Liver (tissue), 9 donors: ENCODE measurements around the gene SDF2L1. TPM values are rescaled to one million over a fixed set of nuclear protein-coding genes. Genes with fewer than 3 reads are reported as not detected.

Experiments used
- DNase-seq: peaks from one replicate; pipeline ENCODE4 v3.0.0-alpha.2; 2017; ENCODE audit warnings: low spot score
- H3K27ac ChIP-seq, 2 donors: one replicate each; pipeline ENCODE4 v1.7.0; 2013; ENCODE audit warnings: inconsistent platforms in 2 of 2, low read length in 2 of 2, control low read depth in 1 of 2, low read depth in 1 of 2, mild to moderate bottlenecking in 1 of 2
- H3K27me3 ChIP-seq, 4 donors: one replicate each; pipeline versions ENCODE4 v1.6.1 to v1.7.0; 2013; ENCODE audit warnings: low read length in 3 of 4, inconsistent platforms in 1 of 4, mild to moderate bottlenecking in 1 of 4, moderate library complexity in 1 of 4; ENCODE audit not compliant: control insufficient read depth in 4 of 4, insufficient read depth in 4 of 4
- H3K36me3 ChIP-seq, 4 donors: one replicate each; pipeline versions ENCODE4 v1.6.1 to v1.7.0; 2013; ENCODE audit warnings: low read length in 3 of 4, mild to moderate bottlenecking in 3 of 4, low read depth in 1 of 4, moderate library complexity in 1 of 4; ENCODE audit not compliant: control insufficient read depth in 4 of 4, insufficient read depth in 3 of 4
- H3K4me1 ChIP-seq, 4 donors: one replicate each; pipeline versions ENCODE4 v1.6.1 to v1.7.0; 2013; ENCODE audit warnings: low read length in 3 of 4, mild to moderate bottlenecking in 3 of 4, moderate library complexity in 1 of 4; ENCODE audit not compliant: control insufficient read depth in 4 of 4, insufficient read depth in 4 of 4
- H3K4me3 ChIP-seq, 3 donors: one replicate each; pipeline versions ENCODE4 v1.6.1 to v1.7.0; 2013; ENCODE audit warnings: low read length in 3 of 3, control low read depth in 1 of 3, low read depth in 1 of 3, mild to moderate bottlenecking in 1 of 3
- H3K9ac ChIP-seq, 2 donors: one replicate each; pipeline ENCODE4 v1.7.0; 2013; ENCODE audit warnings: low read length in 2 of 2, mild to moderate bottlenecking in 2 of 2, moderate library complexity in 2 of 2, control low read depth in 1 of 2, low read depth in 1 of 2
- H3K9me3 ChIP-seq, 4 donors: one replicate each; pipeline versions ENCODE4 v1.6.1 to v1.7.0; 2013; ENCODE audit warnings: low read length in 3 of 4; ENCODE audit not compliant: control insufficient read depth in 4 of 4
- EGR1 ChIP-seq, 2 donors: IDR thresholded peaks; 2 replicates each; pipeline ENCODE4 v1.6.1; 2016 to 2018; ENCODE audit warnings: antibody characterized with exemption in 2 of 2, low read depth in 2 of 2
- FOXA1 ChIP-seq: IDR thresholded peaks from 2 replicates; pipeline ENCODE4 v1.6.1; 2016; ENCODE audit warnings: antibody characterized with exemption
- HNF4A ChIP-seq, 2 donors: conservative IDR thresholded peaks; 2 replicates each; pipeline ENCODE4 v1.6.1; 2016; ENCODE audit warnings: antibody characterized with exemption in 2 of 2, mild to moderate bottlenecking in 2 of 2
- HNF4G ChIP-seq: IDR thresholded peaks from 2 replicates; pipeline ENCODE4 v1.6.1; 2016; ENCODE audit warnings: antibody characterized with exemption
- NR2F2 ChIP-seq: IDR thresholded peaks from 2 replicates; pipeline ENCODE4 v1.6.1; 2016; ENCODE audit warnings: antibody characterized with exemption
- RAD21 ChIP-seq, 2 donors: IDR thresholded peaks; 2 replicates each; pipeline ENCODE4 v1.6.1; 2016; ENCODE audit warnings: antibody characterized with exemption in 2 of 2, mild to moderate bottlenecking in 2 of 2
- RXRA ChIP-seq, 2 donors: IDR thresholded peaks; 2 replicates each; pipeline ENCODE4 v1.6.1; 2017 to 2018; ENCODE audit warnings: antibody characterized with exemption in 2 of 2, mild to moderate bottlenecking in 1 of 2
- SP1 ChIP-seq: IDR thresholded peaks from 2 replicates; pipeline ENCODE4 v1.6.1; 2018; ENCODE audit warnings: antibody characterized with exemption, mild to moderate bottlenecking
- TAF1 ChIP-seq: conservative IDR thresholded peaks from 2 replicates; pipeline ENCODE4 v1.6.1; 2016; ENCODE audit warnings: antibody characterized with exemption, mild to moderate bottlenecking
- YY1 ChIP-seq: IDR thresholded peaks from 2 replicates; pipeline ENCODE4 v1.6.1; 2016; ENCODE audit warnings: antibody characterized with exemption, mild to moderate bottlenecking
- WGBS: extraction: QIAGEN DNeasy Blood & Tissue Kit; methylation state at CpG from one replicate; pipeline ENCODE4 v1.1.7; 2013; 5-methylcytosine and 5-hydroxymethylcytosine counted together
- polyA plus RNA-seq, 2 donors: library from polyadenylated mRNA; stranded (reverse) in 1 of 2; unstranded in 1 of 2; fragments of 200-250 nt in 1 of 2; fragments of >200 nt in 1 of 2; fragmentation: Nextera tagmentation in 1 of 2; extraction: Ambion mirVana in 1 of 2; gene quantifications; one replicate each; pipeline versions ENCODE4 v1.2.1 to v1.2.3, GENCODE V29; 2013 to 2015
- total RNA-seq, 2 donors: library from RNA; depleted of rRNA; stranded (reverse); fragments of >200 nt; gene quantifications; one replicate each; pipeline ENCODE4 v1.2.3, GENCODE V29; 2014
- TF ChIP-seq, protein P1 (sequence below): IDR thresholded peaks from 2 replicates; pipeline ENCODE4 v1.6.1; 2016; ENCODE audit warnings: antibody characterized with exemption
- TF ChIP-seq, protein P2 (sequence below): IDR thresholded peaks from 2 replicates; pipeline ENCODE4 v1.6.1; 2016; ENCODE audit warnings: antibody characterized with exemption, mild to moderate bottlenecking
- TF ChIP-seq, protein P3 (sequence below): IDR thresholded peaks from 2 replicates; pipeline ENCODE4 v1.6.1; 2016; ENCODE audit warnings: antibody characterized with exemption
- donor health status: healthy.
- donor health status: healthy.
- donor health status: healthy.
- donor health status: healthy.
- donor health status: healthy.

The SDF2L1 gene
- total and polyA plus RNA-seq, 4 donors, result 36.3 to 173 (median 82.9) TPM

DNA sequence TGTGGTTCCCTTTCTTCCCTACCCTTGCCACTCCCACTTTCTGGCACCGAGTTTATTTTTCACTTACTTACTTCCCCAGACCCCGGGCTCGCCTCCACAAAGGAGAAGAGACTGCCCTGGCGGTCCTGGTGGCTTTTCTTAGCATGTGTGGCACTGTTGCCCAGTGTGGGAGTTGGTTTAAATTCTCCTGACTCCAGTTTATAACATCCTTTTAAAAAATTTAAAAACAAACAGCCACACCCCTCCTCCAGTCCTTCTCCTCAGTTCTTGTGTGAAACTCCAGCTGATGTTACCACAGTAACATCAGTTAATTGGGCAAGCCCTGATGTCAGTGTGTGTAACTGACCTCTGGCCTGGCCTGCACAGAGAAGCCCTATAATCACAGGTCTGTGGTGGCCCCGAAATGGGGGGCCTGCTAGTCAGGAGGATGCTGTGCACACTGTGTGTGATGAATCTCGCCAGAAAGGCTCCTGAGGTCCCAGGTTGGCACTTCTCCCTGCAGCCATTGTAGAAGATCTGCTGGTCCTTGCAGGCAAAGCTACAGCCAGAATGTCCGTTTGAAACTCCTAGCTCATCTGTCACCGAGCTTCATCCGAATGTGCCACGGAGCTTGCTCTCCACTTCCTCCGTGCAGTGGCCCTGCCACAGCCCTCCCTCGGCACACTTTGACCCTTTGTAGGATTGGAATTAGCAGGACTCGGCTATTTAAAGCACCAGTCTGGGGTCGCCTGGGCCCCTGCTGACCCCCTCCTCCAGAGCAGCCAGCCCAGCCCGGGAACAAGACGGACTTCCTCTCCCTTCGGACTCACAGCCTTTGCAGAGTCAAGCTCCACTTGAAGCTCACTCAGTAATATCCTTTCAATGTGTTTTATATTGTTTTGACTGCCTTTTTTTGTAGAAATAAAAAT lies 19.8 kb upstream of the SDF2L1 start:
- peaks cover 0 to 19% (median 15%) of the 10 kb centered on the region in 4 donors for H3K4me1 ChIP-seq
- no peak overlapping the region for H3K9ac ChIP-seq
- DNase-seq, result no peak
- 68% methylated on average over 17 of the region's 17 CpGs for WGBS
- no peak overlapping the region for H3K27ac ChIP-seq
- no peak for TF ChIP-seq SP1
- TF ChIP-seq, protein P1, sequence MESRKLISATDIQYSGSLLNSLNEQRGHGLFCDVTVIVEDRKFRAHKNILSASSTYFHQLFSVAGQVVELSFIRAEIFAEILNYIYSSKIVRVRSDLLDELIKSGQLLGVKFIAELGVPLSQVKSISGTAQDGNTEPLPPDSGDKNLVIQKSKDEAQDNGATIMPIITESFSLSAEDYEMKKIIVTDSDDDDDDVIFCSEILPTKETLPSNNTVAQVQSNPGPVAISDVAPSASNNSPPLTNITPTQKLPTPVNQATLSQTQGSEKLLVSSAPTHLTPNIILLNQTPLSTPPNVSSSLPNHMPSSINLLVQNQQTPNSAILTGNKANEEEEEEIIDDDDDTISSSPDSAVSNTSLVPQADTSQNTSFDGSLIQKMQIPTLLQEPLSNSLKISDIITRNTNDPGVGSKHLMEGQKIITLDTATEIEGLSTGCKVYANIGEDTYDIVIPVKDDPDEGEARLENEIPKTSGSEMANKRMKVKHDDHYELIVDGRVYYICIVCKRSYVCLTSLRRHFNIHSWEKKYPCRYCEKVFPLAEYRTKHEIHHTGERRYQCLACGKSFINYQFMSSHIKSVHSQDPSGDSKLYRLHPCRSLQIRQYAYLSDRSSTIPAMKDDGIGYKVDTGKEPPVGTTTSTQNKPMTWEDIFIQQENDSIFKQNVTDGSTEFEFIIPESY, result no peak
- TF ChIP-seq FOXA1, result no peak
- no peak for TF ChIP-seq TAF1
- TF ChIP-seq HNF4G, result no peak
- TF ChIP-seq, protein P2, sequence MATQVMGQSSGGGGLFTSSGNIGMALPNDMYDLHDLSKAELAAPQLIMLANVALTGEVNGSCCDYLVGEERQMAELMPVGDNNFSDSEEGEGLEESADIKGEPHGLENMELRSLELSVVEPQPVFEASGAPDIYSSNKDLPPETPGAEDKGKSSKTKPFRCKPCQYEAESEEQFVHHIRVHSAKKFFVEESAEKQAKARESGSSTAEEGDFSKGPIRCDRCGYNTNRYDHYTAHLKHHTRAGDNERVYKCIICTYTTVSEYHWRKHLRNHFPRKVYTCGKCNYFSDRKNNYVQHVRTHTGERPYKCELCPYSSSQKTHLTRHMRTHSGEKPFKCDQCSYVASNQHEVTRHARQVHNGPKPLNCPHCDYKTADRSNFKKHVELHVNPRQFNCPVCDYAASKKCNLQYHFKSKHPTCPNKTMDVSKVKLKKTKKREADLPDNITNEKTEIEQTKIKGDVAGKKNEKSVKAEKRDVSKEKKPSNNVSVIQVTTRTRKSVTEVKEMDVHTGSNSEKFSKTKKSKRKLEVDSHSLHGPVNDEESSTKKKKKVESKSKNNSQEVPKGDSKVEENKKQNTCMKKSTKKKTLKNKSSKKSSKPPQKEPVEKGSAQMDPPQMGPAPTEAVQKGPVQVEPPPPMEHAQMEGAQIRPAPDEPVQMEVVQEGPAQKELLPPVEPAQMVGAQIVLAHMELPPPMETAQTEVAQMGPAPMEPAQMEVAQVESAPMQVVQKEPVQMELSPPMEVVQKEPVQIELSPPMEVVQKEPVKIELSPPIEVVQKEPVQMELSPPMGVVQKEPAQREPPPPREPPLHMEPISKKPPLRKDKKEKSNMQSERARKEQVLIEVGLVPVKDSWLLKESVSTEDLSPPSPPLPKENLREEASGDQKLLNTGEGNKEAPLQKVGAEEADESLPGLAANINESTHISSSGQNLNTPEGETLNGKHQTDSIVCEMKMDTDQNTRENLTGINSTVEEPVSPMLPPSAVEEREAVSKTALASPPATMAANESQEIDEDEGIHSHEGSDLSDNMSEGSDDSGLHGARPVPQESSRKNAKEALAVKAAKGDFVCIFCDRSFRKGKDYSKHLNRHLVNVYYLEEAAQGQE, result no peak
- TF ChIP-seq RAD21 (IDR thresholded peaks at IDR 0.05), result no peak
- no peak for TF ChIP-seq HNF4A (conservative IDR thresholded peaks at IDR 0.05)
- H3K4me3 ChIP-seq, result no peak overlapping the region
- H3K9me3 ChIP-seq, result no peaks in the 10 kb centered on the region
- H3K27me3 ChIP-seq, result no peaks in the 10 kb centered on the region
- peaks cover 0 to 8% (median 2%) of the 10 kb centered on the region in 4 donors for H3K36me3 ChIP-seq

DNA sequence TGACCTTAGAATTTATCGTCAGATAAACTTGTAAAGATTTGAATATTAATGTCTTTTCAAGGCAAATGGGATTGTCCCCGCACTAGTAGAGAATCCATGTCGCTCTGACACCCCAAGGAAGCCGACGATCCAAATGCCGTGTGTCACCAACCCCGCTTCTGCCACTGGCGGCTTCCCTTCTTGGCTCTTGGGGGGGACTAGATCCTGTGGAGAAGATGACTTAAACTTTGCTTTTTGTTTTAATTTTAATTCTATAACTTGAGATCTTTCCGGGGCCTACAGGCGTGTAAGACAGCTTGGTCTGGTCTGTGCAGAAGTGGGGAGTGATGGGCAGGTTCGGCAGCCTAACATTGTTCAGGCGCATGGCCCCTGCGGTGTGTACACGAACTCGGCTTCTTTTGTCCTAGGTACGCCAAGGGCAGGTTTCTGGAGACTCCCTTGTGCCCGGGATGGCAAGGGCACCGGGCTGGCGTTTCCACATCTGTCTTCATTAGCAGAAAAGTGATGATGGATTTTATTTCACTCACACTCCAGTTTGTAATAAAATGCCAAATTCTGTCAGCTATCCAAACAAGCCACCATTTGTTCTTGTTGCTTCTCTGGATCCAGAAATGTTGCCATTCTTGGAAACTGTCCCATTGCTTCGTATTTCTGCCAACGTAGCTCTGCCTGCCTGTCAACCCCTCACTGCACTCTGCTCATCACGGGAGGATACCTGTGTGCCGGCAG lies 19.0 kb upstream of the SDF2L1 start:
- TF ChIP-seq FOXA1, result no peak
- Histone ChIP-seq H3K9ac (no peak overlapping the region), H3K9me3 (no peaks in the 10 kb centered on the region), H3K36me3 (peaks cover 0 to 8% (median 2%) of the 10 kb centered on the region in 4 donors), H3K4me1 (peaks cover 0 to 19% (median 15%) of the 10 kb centered on the region in 4 donors), H3K4me3 (no peak overlapping the region), H3K27me3 (no peaks in the 10 kb centered on the region), H3K27ac (no peak overlapping the region)
- no peak for DNase-seq
- WGBS, result 91% methylated on average over 23 of the region's 23 CpGs

DNA sequence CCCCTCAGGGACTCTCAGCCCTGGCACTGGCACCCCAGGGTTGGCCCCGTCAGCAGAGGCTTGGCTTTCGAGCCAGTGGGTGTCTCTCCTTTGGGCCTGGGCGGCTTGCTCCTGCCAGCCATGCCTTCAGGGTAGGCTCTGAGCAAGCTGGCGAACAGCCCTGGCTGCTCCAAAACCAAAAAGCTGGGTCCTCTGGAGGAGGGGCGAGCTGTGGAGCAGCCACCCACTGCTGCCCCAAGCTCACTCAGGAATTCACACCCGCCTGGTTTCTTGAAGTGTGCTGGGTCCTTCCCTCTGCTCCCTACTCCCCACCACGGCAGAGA lies 18.5 kb upstream of the SDF2L1 start:
- DNase-seq, result no peak
- Histone ChIP-seq H3K36me3 (peaks cover 0 to 12% (median 2%) of the 10 kb centered on the region in 4 donors), H3K9ac (no peak overlapping the region), H3K27me3 (no peaks in the 10 kb centered on the region), H3K9me3 (no peaks in the 10 kb centered on the region), H3K4me3 (no peak overlapping the region), H3K4me1 (peaks cover 2 to 22% (median 15%) of the 10 kb centered on the region in 4 donors), H3K27ac (no peak overlapping the region)
- 93% methylated on average over 7 of the region's 7 CpGs for WGBS
- no peak for TF ChIP-seq YY1
- no peak for TF ChIP-seq EGR1 (IDR thresholded peaks at IDR 0.05; ENCODE audit: low read depth in 2 of 2)
- TF ChIP-seq NR2F2, result no peak
- no peak for TF ChIP-seq FOXA1
- TF ChIP-seq, protein P2, result no peak
- TF ChIP-seq HNF4G, result no peak
- TF ChIP-seq, protein P1, result no peak
- no peak for TF ChIP-seq RXRA (IDR thresholded peaks at IDR 0.05)
- TF ChIP-seq HNF4A (conservative IDR thresholded peaks at IDR 0.05), result no peak
- TF ChIP-seq, protein P3, sequence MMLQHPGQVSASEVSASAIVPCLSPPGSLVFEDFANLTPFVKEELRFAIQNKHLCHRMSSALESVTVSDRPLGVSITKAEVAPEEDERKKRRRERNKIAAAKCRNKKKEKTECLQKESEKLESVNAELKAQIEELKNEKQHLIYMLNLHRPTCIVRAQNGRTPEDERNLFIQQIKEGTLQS, result no peak
